AG04450 (cell line): ENCODE measurements around the gene GFOD1. TPM values are rescaled to one million over a fixed set of nuclear protein-coding genes. Genes with fewer than 3 reads are reported as not detected.

Experiments
- CTCF ChIA-PET: fragments of 300-600, 350-600 bp; formaldehyde crosslinking; extraction: SDS; loops from one replicate; lab custom pipeline; 2022; ENCODE audit warnings: antibody characterized with exemption, inconsistent platforms; lab: Charles Lee
- POLR2A ChIA-PET: fragments of 350-600 bp; formaldehyde crosslinking; extraction: SDS; loops from one replicate; lab custom pipeline; 2021; ENCODE audit warnings: antibody characterized with exemption, inconsistent platforms; lab: Yijun Ruan, JAX
- DNase-seq: peaks from one replicate; pipeline ENCODE4 v3.0.0-alpha.2; 2011; ENCODE audit warnings: low read depth, low spot score
- H3K27ac ChIP-seq: one replicate; pipeline ENCODE4 v1.5.1; 2012; ENCODE audit warnings: low read depth, low read length, control low read depth
- H3K27me3 ChIP-seq: one replicate; pipeline ENCODE4 v1.6.0; 2012; ENCODE audit warnings: low read length; ENCODE audit not compliant: control insufficient read depth, insufficient read depth
- H3K4me3 ChIP-seq: 2 replicates; pipeline ENCODE4 v1.5.1; 2011; ENCODE audit warnings: mild to moderate bottlenecking, low read depth, low read length, control low read depth
- H3K9me3 ChIP-seq: 2 replicates; pipeline ENCODE4 v1.5.1; 2012; ENCODE audit warnings: low read length; ENCODE audit not compliant: control insufficient read depth, insufficient read depth
- polyA plus RNA-seq: library from polyadenylated mRNA; depleted of rRNA; stranded (reverse); fragments of >200 nt; gene quantifications from 2 replicates; pipeline ENCODE4 v1.2.3, GENCODE V29; 2011
- TF ChIP-seq, protein P1 (sequence below): IDR thresholded peaks from 2 replicates; pipeline ENCODE4 v1.5.1; 2011; ENCODE audit warnings: low read depth, low read length, control low read depth, inconsistent platforms

Gene GFOD1
- polyA plus RNA-seq, 1 experiment = 3.0 TPM

DNA sequence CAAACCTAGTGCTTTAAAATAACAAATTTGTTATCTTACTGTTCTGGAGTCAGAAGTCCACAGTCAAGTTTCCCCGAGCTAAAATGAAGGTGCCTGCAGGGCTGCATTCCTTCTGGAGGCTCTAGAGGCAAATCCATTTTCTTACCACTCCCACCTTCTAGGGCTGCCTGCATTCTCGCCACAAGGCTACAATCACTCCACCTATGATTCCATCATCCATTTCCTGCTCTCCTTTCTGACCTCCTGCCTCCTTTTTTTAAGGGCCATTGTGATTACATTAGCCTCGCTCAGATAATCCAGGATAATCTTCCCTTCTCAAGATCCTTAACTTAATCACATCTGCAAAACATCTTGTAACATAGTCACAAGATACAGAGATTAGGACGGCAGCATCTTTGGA lies 44.6 kb upstream of the GFOD1 start:
- POLR2A ChIA-PET = no interaction called here
- H3K27me3 ChIP-seq = peaks cover 7% of the 10 kb centered on the region
- H3K9me3 ChIP-seq = no peaks in the 10 kb centered on the region
- TF ChIP-seq, protein P1, sequence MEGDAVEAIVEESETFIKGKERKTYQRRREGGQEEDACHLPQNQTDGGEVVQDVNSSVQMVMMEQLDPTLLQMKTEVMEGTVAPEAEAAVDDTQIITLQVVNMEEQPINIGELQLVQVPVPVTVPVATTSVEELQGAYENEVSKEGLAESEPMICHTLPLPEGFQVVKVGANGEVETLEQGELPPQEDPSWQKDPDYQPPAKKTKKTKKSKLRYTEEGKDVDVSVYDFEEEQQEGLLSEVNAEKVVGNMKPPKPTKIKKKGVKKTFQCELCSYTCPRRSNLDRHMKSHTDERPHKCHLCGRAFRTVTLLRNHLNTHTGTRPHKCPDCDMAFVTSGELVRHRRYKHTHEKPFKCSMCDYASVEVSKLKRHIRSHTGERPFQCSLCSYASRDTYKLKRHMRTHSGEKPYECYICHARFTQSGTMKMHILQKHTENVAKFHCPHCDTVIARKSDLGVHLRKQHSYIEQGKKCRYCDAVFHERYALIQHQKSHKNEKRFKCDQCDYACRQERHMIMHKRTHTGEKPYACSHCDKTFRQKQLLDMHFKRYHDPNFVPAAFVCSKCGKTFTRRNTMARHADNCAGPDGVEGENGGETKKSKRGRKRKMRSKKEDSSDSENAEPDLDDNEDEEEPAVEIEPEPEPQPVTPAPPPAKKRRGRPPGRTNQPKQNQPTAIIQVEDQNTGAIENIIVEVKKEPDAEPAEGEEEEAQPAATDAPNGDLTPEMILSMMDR = no peak
- CTCF ChIA-PET = no interaction called here
- H3K4me3 ChIP-seq = no peak overlapping the region
- no peak overlapping the region for H3K27ac ChIP-seq
- no peak for DNase-seq

DNA sequence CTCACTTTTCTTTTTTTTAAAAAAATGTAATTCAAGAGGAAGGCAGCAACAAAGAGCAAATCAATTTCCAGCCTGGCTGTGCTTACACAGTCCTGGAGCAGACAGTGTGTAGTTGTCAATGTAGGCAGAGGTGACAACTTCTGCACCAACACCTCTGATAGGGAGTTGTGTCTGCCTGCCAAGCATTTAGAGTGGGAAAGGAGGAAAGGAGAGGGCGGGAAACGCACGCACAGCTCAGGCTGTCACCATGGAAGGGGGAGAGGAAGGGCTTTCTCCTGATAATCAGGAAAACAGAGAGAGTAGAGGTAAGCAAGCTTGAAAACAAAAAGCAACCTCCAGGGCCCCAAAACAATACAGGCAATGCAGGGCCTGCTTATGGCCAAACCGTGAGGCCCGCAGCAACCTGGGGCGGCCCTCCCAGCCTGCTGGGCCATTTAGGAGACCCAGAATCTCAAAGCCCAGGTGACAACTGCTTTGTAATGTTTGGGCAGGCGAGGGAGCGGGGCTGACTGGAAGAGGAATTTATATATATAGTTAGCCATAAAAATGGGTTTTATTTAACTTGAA lies 41.5 kb upstream of the GFOD1 start:
- Histone ChIP-seq H3K27ac (no peak overlapping the region), H3K27me3 (peaks cover 7% of the 10 kb centered on the region), H3K4me3 (no peak overlapping the region), H3K9me3 (no peaks in the 10 kb centered on the region)
- POLR2A ChIA-PET = no interaction called here
- TF ChIP-seq, protein P1 = no peak
- DNase-seq = no peak
- CTCF ChIA-PET = interaction anchor here (0.9 kb wide), 1 partner anchor 9 kb away, joined by 3 read pairs; no protein-coding TSS in a partner anchor

DNA sequence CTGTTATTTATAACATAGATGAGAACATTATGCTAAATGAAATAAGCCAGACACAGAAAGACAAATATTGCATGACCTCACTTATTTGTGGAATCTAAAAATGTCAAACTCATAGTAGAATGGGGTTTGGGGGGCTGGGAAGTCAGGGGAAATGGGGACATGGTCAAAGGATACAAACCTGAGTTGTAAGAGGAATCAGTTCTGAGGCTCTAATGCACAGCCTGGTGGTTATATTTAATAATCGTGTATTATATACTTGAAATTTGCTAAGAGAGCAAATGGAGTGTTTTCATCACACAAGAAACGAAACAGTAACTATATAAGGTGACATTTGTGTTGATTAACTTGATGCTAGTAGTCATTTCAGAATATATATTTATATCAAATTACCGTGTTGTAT lies 40.8 kb upstream of the GFOD1 start:
- H3K27ac ChIP-seq = no peak overlapping the region
- no peak overlapping the region for H3K4me3 ChIP-seq
- DNase-seq = no peak
- ChIA-PET CTCF (no interaction called here), POLR2A (no interaction called here)
- peaks cover 7% of the 10 kb centered on the region for H3K27me3 ChIP-seq
- H3K9me3 ChIP-seq = no peaks in the 10 kb centered on the region
- TF ChIP-seq, protein P1 = no peak; the same call in 1 of the 2 replicates

DNA sequence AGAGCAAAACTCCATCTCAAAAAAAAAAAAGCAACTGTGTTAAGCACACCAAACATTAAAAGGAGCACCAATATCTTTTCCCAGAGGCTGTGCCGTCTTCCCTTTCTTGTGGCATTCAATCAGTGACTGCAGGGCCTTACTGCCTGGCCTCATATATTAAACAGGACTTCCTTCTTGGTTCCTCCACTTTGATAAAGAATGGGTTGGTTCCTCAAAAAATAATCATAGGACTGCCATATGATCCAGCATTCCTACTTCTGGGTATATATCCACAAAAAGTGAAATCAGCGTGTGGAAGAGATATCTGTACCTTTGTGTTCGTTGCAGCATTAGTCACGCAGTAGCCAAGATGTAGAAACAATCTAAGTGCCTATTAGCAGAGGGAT lies 40.3 kb upstream of the GFOD1 start:
- ChIA-PET CTCF (no interaction called here), POLR2A (no interaction called here)
- TF ChIP-seq, protein P1 = no peak
- peaks cover 5% of the 10 kb centered on the region for H3K27me3 ChIP-seq
- DNase-seq = no peak
- no peak overlapping the region for H3K4me3 ChIP-seq
- no peak overlapping the region for H3K27ac ChIP-seq
- H3K9me3 ChIP-seq = no peaks in the 10 kb centered on the region

DNA sequence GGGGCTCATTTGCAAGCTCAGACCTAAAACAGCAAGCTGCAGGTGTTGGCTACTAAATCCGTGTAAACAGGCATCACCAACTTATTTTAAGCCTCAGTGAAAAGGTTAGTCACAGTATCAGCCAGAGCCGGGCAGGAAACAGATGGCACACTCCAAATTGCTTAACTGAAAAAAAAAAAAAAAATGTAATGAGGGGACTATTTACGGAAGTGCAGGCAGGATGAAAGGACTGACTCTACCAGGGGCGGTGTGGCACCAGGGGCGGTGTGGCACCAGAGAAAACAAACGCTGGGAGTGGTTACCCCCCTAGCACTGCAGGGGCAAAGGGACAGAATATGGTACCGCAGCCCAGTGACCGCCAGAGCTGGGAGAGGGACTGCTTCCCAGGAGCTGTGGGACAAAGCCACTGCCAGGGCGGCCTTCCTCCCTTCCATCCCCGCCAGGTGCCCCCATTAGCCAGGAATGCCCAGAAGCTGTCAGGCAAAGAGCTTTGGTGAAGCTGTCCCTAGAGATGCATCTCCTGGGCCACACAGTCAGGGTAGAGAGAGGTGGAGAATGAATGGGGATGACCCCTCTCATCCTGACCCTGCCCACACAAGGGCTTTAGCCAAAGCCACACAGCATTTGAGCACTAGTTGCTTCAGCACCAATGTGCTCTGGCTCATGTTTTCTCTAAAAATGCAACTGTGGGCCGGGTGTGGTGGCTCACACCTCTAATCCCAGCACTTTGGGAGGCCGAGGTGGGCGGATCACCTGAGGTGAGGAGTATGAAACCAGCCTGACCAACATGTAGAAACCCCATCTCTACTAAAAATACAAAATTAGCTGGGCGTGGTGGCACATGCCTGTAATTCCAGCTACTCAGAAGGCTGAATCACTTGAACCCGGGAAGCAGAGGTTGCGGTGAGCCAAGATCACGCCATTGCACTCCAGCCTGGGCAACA lies 39.6 kb upstream of the GFOD1 start:
- Histone ChIP-seq H3K4me3 (no peak overlapping the region), H3K9me3 (no peaks in the 10 kb centered on the region), H3K27me3 (no peaks in the 10 kb centered on the region), H3K27ac (no peak overlapping the region)
- TF ChIP-seq, protein P1 = no peak
- POLR2A ChIA-PET = interaction anchor here (1.0 kb wide), 1 partner anchor 88 kb away, joined by 3 read pairs; the partner anchor contains the start of gene NOL7
- DNase-seq = no peak
- CTCF ChIA-PET = interaction anchor here (1.5 kb wide), 1 partner anchor 49 kb away, joined by 4 read pairs; no protein-coding TSS in a partner anchor
